HepG2 (cell line): ENCODE data around the gene COL10A1. TPM values are rescaled to one million over a fixed set of nuclear protein-coding genes. Genes with fewer than 3 reads are reported as not detected.

Source experiments
- ATAC-seq: fragments of 200-7000 bp; cut with Tn5 transposase; 3 replicates; pipeline ENCODE4 v1.9.1; 2020; ENCODE audit warnings: mild to moderate bottlenecking, moderate library complexity
- BruUV-seq: library from RNA; stranded (reverse); fragments of 400-500 nt; replicated peaks from 2 replicates; lab custom pipeline; 2021; lab: Mats Ljungman, UMichigan
- CTCF ChIA-PET: fragments of 300-600 bp; formaldehyde crosslinking; extraction: SDS; loops from one replicate; lab custom pipeline; 2021; ENCODE audit warnings: low total read pairs, inconsistent platforms, low intra/inter-chr PET ratio; lab: Yijun Ruan, JAX
- POLR2A ChIA-PET: fragments of 350-600 bp; sonication (Branson Sonifier 250); formaldehyde crosslinking; loops from one replicate; lab custom pipeline; 2020; ENCODE audit warnings: antibody characterized with exemption, inconsistent platforms; lab: Yijun Ruan, JAX
- DNase-seq: peaks from one replicate; pipeline ENCODE4 v3.0.0-alpha.2; 2015; ENCODE audit warnings: low spot score
- FAIRE-seq: peaks from 3 replicates; lab custom pipeline; 2011; peaks lifted over from hg19 to GRCh38; lab: Jason Lieb, UNC
- H2AFZ ChIP-seq: one replicate; pipeline ENCODE4 v1.6.1; 2011; ENCODE audit warnings: low read length, inconsistent platforms
- H3K27ac ChIP-seq: fragments of 300-600 bp; 3 replicates; pipeline ENCODE4 v1.8.0; 2011; ENCODE audit warnings: mixed run types, mild to moderate bottlenecking, mixed read lengths, low read length, inconsistent platforms; ENCODE audit not compliant: insufficient read depth; ENCODE audit errors: extremely low read length
- H3K27me3 ChIP-seq, 2 experiments: fragments of 200-600 bp in 1 of 2; 2 replicates in 1 of 2; 3 replicates in 1 of 2; pipeline versions ENCODE4 v1.6.0 to v1.8.0; 2011; ENCODE audit warnings: low read length in 2 of 2, mild to moderate bottlenecking in 2 of 2, moderate library complexity in 2 of 2, inconsistent platforms in 1 of 2; ENCODE audit not compliant: insufficient read depth in 2 of 2, control insufficient read depth in 1 of 2
- H3K36me3 ChIP-seq, 2 experiments: fragments of 200-600 bp in 1 of 2; replicated peaks in 1 of 2; 2 replicates in 1 of 2; 3 replicates in 1 of 2; pipeline versions ENCODE4 v1.5.1 to v1.8.0; 2011; ENCODE audit warnings: low read length in 2 of 2, inconsistent platforms in 1 of 2; ENCODE audit not compliant: insufficient read depth in 2 of 2, control insufficient read depth in 1 of 2
- H3K4me1 ChIP-seq: 2 replicates; pipeline ENCODE4 v1.5.1; 2012; ENCODE audit warnings: low read length, inconsistent platforms; ENCODE audit not compliant: insufficient read depth
- H3K4me2 ChIP-seq: 2 replicates; pipeline ENCODE4 v1.6.0; 2011; ENCODE audit warnings: low read depth, low read length, inconsistent platforms
- H3K4me3 ChIP-seq, 3 experiments: fragments of 200-600 bp in 1 of 3; sonication (generic), shearing (Covaris generic) in 1 of 3; replicated peaks in 1 of 3; 2 replicates each; pipeline ENCODE4 v1.5.1; 2011 to 2016; ENCODE audit warnings: low read length in 3 of 3, inconsistent platforms in 2 of 3, low read depth in 2 of 3, mild to moderate bottlenecking in 2 of 3, control low read depth in 1 of 3, mixed read lengths in 1 of 3; ENCODE audit not compliant: insufficient read depth in 1 of 3
- H3K79me2 ChIP-seq: one replicate; pipeline ENCODE4 v1.6.1; 2011; ENCODE audit warnings: low read length, inconsistent platforms; ENCODE audit not compliant: insufficient read depth
- H3K9ac ChIP-seq: 2 replicates; pipeline ENCODE4 v1.6.0; 2011; ENCODE audit warnings: mild to moderate bottlenecking, low read depth, low read length, inconsistent platforms; ENCODE audit not compliant: insufficient read depth
- H3K9me3 ChIP-seq: 2 replicates; pipeline ENCODE4 v1.5.1; 2012; ENCODE audit warnings: mild to moderate bottlenecking, low read length
- H4K20me1 ChIP-seq: 2 replicates; pipeline ENCODE4 v1.6.0; 2011; ENCODE audit warnings: inconsistent platforms, mild to moderate bottlenecking, low read length, moderate library complexity; ENCODE audit not compliant: insufficient read depth
- ATF1 ChIP-seq: IDR thresholded peaks from 2 replicates; pipeline ENCODE4 v1.6.1; 2016; ENCODE audit warnings: mild to moderate bottlenecking, control low read depth
- HCFC1 ChIP-seq: fragments of 150-350 bp; IDR thresholded peaks from 2 replicates; pipeline ENCODE4 v1.6.1; 2014; ENCODE audit warnings: low read depth, low read length
- ISL2 ChIP-seq: sonication (generic); formaldehyde crosslinking; IDR thresholded peaks from 2 replicates; pipeline ENCODE4 v1.5.0; 2020; ENCODE audit warnings: missing genetic modification reagents
- MATR3 ChIP-seq: sonication (generic); formaldehyde crosslinking; IDR thresholded peaks from 2 replicates; pipeline ENCODE4 v1.4.0; 2020; ENCODE audit warnings: missing genetic modification reagents
- MEF2D ChIP-seq: sonication (generic); formaldehyde crosslinking; IDR thresholded peaks from 2 replicates; pipeline ENCODE4 v1.5.1; 2020; ENCODE audit warnings: mild to moderate bottlenecking, missing genetic modification reagents
- NCOA5 ChIP-seq: sonication (generic); formaldehyde crosslinking; IDR thresholded peaks from 2 replicates; pipeline ENCODE4 v1.4.0; 2020; ENCODE audit warnings: missing genetic modification reagents
- SRSF9 ChIP-seq: fragments of 200-400 bp; formaldehyde crosslinking; IDR thresholded peaks from 2 replicates; pipeline ENCODE4 v1.6.1; 2018; ENCODE audit warnings: borderline replicate concordance, mild to moderate bottlenecking, low read depth, low read length; ENCODE audit not compliant: insufficient read depth, poor library complexity, severe bottlenecking
- TEAD2 ChIP-seq: sonication (generic); formaldehyde crosslinking; IDR thresholded peaks from 2 replicates; pipeline ENCODE4 v1.9.0; 2021; ENCODE audit warnings: missing genetic modification reagents
- THAP11 ChIP-seq: IDR thresholded peaks from 2 replicates; pipeline ENCODE4 v1.6.1; 2016; ENCODE audit warnings: missing biosample characterization, missing genetic modification reagents
- ZKSCAN1 ChIP-seq: fragments of 150-350 bp; IDR thresholded peaks from 2 replicates; pipeline ENCODE4 v1.6.1; 2014; ENCODE audit warnings: low read length
- ZKSCAN5 ChIP-seq: sonication (generic); formaldehyde crosslinking; IDR thresholded peaks from 2 replicates; pipeline ENCODE4 v1.5.1; 2020; ENCODE audit warnings: mild to moderate bottlenecking, missing genetic modification reagents
- ZNF407 ChIP-seq: sonication (generic); formaldehyde crosslinking; IDR thresholded peaks from one replicate; pipeline ENCODE4 v1.5.1; 2020; ENCODE audit warnings: mild to moderate bottlenecking, missing genetic modification reagents; ENCODE audit errors: not compliant biosample characterization
- ZNF446 ChIP-seq: sonication (generic); formaldehyde crosslinking; IDR thresholded peaks from 2 replicates; pipeline ENCODE4 v1.5.0; 2020; ENCODE audit warnings: mild to moderate bottlenecking, missing genetic modification reagents
- ZNF547 ChIP-seq: sonication (generic); formaldehyde crosslinking; IDR thresholded peaks from 2 replicates; pipeline ENCODE4 v1.5.1; 2020; ENCODE audit warnings: mild to moderate bottlenecking, missing genetic modification reagents
- ZNF639 ChIP-seq: conservative IDR thresholded peaks from 2 replicates; pipeline ENCODE4 v1.6.1; 2018; ENCODE audit warnings: missing genetic modification reagents
- WGBS: methylation state at CpG from one replicate; pipeline ENCODE4 v1.1.6; 2017; ENCODE audit warnings: low lambda C conversion rate; 5-methylcytosine and 5-hydroxymethylcytosine counted together
- in situ Hi-C: cut with HindIII; loops from 2 replicates; pipeline ENCODE4 v1.10.0; 2017; ENCODE audit warnings: low pct_unique_long_range_greater_than_20kb; ENCODE audit not compliant: extremely low pct_ligation_motif_present
- intact Hi-C: fragments of 100-400 bp; cut with micrococcal nuclease; formaldehyde crosslinking; loops from one replicate; pipeline ENCODE4 v1.10.0; 2022; ENCODE audit not compliant: unreplicated experiment
- polyA plus RNA-seq, 8 experiments: library from polyadenylated mRNA; depleted of rRNA in 3 of 8; stranded (reverse) in 7 of 8; unstranded in 1 of 8; fragments of >200 nt; fragmentation: Illumina TruSeq in 4 of 8; extraction: Trizol in 4 of 8; gene quantifications; 2 replicates each; pipeline versions ENCODE4 v1.2.1 to v1.2.3, GENCODE V29; 2011 to 2016; ENCODE audit warnings: low read depth in 4 of 8, missing spikeins in 1 of 8, mixed read lengths in 1 of 8; ENCODE audit not compliant: insufficient read depth in 1 of 8
- total RNA-seq, 5 experiments: library from RNA; depleted of rRNA; stranded (reverse); fragments of >200 nt; fragmentation: Illumina TruSeq; extraction: Trizol; gene quantifications; 2 replicates each; pipeline ENCODE4 v1.2.3, GENCODE V29; 2016; ENCODE audit warnings: low read depth in 1 of 5

Gene COL10A1
- total and polyA plus RNA-seq, 2 of the 13 experiments (the other 11 are each of a cell fraction or from before 2014, with no cell fraction given) = 0.07 TPM; not detected in 1

- Histone ChIP-seq H3K9ac (peak within 1 kb of the TSS; percentile 87), H3K79me2 (peaks cover 25% of the 10 kb centered on the region), H3K4me2 (peak within 1 kb of the TSS; percentile 86), H3K27me3 (no peaks in the 10 kb centered on the region; a peak in 1 of 5 replicates), H4K20me1 (no peaks in the 10 kb centered on the region), H3K27ac (peak within 1 kb of the TSS; percentile 90), H3K4me3 (peak within 1 kb of the TSS; percentile 68 to 93 (median 92)), H2AFZ (peak within 1 kb of the TSS; percentile 94), H3K36me3 (no peaks in the 10 kb centered on the region), H3K9me3 (peaks cover 11% of the 10 kb centered on the region), H3K4me1 (peaks cover 61% of the 10 kb centered on the region)
- ATAC-seq (peak; percentile 92), FAIRE-seq (no peak), DNase-seq (peak; percentile 79)
- no TSS peak for BruUV-seq
- in situ Hi-C loops = no loop called here
- POLR2A ChIA-PET = interaction anchor here (0.6 to 4.1 kb wide), 25 partner anchors 8 to 180 kb away, joined by 3 to 51 read pairs (median 5); partner anchors contain the start of gene FRK
- intact Hi-C loops = loop anchor here (5.0 to 10.0 kb wide), 2 partner anchors 174 to 203 kb away; partner anchors contain the start of gene TSPYL1
- CTCF ChIA-PET = interaction anchor here (1.1 to 1.8 kb wide), 2 partner anchors 10 to 90 kb away, joined by 4 to 11 read pairs; no protein-coding TSS in a partner anchor
- under 1% methylated on average over 50 of the region's 87 CpGs for WGBS
- TF ChIP-seq ISL2 (CRISPR knock-in tag) (peak; percentile 63), SRSF9 (no peak), ZKSCAN1 (no peak), ZKSCAN5 (CRISPR knock-in tag) (no peak), ZNF639 (peak; percentile 89), ZNF547 (CRISPR knock-in tag) (peak; percentile 99), ATF1 (no peak), ZNF407 (CRISPR knock-in tag) (peak; percentile 96), MATR3 (0 out of 2 replicates have a peak, but pooled peaks have one; percentile 22), HCFC1 (no peak), MEF2D (CRISPR knock-in tag) (no peak), NCOA5 (CRISPR knock-in tag) (no peak), ZNF446 (peak; percentile 92), THAP11 (CRISPR knock-in tag) (peak; percentile 81), TEAD2 (0 out of 2 replicates have a peak, but pooled peaks have one; percentile 49)
Observed at GRCh38 chr6:116100419-116101301, 25.3 kb downstream of the COL10A1 start, which contains the start of gene NT5DC1. Gene NT5DC1 (plus strand): TSS chr6:116100853. CDS start chr6:116100931, 78 bp downstream.
